BJ (cell line): ENCODE data around the gene CATSPERD. TPM values are rescaled to one million over a fixed set of nuclear protein-coding genes. Genes with fewer than 3 reads are reported as not detected.

ENCODE experiments used
- CTCF ChIA-PET: fragments of 350-600 bp; formaldehyde crosslinking; extraction: SDS; loops from one replicate; lab custom pipeline; 2021; ENCODE audit warnings: antibody characterized with exemption, inconsistent platforms; lab: Yijun Ruan, JAX
- POLR2A ChIA-PET: fragments of 300-600 bp; sonication (Branson Sonifier 250); formaldehyde crosslinking; extraction: SDS; loops from one replicate; lab custom pipeline; 2021; ENCODE audit warnings: antibody characterized with exemption; lab: Charles Lee
- DNase-seq: peaks from one replicate; pipeline ENCODE4 v3.0.0-alpha.2; 2011; ENCODE audit warnings: low read depth
- H3K27me3 ChIP-seq: 2 replicates; pipeline ENCODE4 v1.6.0; 2011; ENCODE audit warnings: low read length; ENCODE audit not compliant: control insufficient read depth, insufficient read depth
- H3K36me3 ChIP-seq: 2 replicates; pipeline ENCODE4 v1.5.1; 2011; ENCODE audit warnings: low read length; ENCODE audit not compliant: control insufficient read depth, insufficient read depth
- H3K4me3 ChIP-seq: 2 replicates; pipeline ENCODE4 v1.5.1; 2011; ENCODE audit warnings: low read depth, mild to moderate bottlenecking, control low read depth, low read length
- CTCF ChIP-seq: IDR thresholded peaks from 2 replicates; pipeline ENCODE4 v1.5.1; 2011; ENCODE audit warnings: low read depth, mild to moderate bottlenecking, control low read depth, inconsistent platforms, low read length, moderate library complexity; ENCODE audit not compliant: insufficient read depth
- polyA plus RNA-seq: library from polyadenylated mRNA; depleted of rRNA; stranded (reverse); fragments of >200 nt; gene quantifications from 2 replicates; pipeline ENCODE4 v1.2.3, GENCODE V29; 2011

CATSPERD gene
- polyA plus RNA-seq, 1 experiment, result not detected

DNA sequence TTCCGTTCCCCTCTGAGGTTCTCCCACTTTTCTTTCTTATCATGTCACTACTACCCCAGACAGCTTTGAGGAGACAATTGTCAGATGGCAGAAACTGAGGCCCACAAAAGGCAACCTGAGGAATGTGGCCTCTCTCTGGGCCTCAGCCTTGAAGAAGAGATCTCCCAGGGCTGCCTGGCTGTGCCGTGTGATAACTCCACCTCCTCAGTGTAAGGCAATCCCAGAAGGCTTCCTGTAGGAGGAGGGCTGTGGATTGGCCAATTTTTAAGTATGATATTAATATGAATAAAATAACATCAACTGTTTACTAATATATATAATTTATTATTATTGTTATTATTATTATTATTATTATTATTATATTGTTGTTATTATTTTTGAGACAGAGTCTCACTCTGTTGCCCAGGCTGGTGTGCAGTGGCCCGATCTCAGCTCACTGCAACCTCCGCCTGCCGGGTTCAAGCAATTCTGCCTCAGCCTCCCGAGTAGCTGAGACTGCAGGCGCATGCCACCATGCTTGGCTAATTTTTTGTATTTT lies 75.0 kb downstream of the CATSPERD start:
- no peak for TF ChIP-seq CTCF
- DNase-seq, result no peak
- CTCF ChIA-PET, result interaction anchor here (0.7 to 8.1 kb wide), 10 partner anchors 8 to 313 kb away, joined by 3 to 57 read pairs (median 4); partner anchors contain the start of gene NRTN
- POLR2A ChIA-PET, result no interaction called here
- Histone ChIP-seq H3K4me3 (no peak overlapping the region), H3K27me3 (no peaks in the 10 kb centered on the region), H3K36me3 (no peaks in the 10 kb centered on the region)

DNA sequence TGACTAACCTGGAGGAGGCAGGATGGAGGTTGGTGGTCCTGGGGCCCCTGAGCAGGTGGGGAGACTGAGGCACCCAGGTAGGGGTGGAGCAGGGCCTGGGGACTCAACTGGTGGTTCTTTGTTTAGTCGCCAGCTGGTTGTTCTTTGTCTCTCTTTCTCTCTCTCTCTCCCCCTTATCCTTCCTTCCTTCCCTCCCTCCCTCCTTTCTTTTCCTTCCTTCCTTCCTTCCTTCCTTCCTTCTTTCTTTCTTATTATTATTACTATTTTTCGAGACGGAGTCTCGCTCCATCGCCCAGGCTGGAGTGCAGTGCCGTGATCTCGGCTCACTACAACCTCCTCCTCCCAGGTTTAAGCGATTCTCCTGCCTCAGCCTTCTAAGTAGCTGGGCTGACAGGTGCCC lies 77.8 kb downstream of the CATSPERD start:
- no peak for TF ChIP-seq CTCF

DNA sequence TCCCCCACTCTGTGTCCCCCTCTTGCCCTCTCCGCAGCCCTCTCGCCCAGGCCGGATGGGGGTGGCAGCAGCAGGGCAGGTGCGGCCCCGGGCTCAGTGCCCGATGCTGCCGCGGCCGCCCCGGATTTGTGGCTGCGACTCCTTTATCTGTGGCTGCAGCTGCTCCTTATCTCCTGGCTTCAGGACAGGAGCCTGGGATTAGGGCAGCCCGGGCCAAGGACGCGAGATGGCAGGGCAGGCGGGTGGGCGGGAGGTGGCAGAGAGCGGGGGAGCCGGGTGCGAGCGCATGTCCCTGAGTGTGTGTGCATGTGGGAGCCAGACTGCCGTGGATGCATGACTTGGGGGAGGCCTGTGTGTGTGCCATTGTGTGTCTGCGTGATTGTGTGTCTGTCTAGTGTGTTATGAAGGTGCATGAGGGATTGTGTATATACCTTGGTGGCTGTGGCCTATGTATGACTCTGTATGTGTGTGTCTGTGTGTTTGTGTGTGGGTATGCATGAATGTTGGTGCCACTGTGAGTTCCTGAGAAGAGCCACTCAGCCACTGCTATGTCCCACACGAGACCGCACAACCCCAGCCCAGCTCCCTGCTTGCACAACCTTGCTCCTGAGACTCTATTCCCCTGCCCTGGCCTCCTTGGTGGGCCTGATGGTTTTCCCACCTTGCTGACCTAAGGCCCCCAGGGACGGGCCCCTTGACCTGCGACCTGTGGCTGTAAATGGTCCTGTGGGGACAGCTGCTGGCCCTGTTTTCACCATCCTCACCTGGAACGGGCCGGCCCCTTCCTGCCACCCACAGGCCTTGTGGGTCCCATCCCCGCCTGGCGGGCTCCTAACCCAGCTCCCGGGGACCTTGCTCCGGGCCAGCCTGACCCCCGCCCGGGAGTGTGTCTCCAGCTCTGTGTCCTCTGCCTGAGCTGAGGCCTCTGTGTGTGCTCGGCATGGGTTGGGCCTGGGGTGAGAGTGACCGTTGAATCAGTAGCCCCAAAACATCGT lies 79.1 kb downstream of the CATSPERD start:
- no peak for DNase-seq
- no peaks in the 10 kb centered on the region for H3K36me3 ChIP-seq
- CTCF ChIA-PET, result interaction anchor here (1.1 kb wide), 1 partner anchor 188 kb away, joined by 3 read pairs; no protein-coding TSS in a partner anchor
- no peak for TF ChIP-seq CTCF
- H3K27me3 ChIP-seq, result peaks cover 6% of the 10 kb centered on the region
- POLR2A ChIA-PET, result no interaction called here
- H3K4me3 ChIP-seq, result no peak overlapping the region

More for the DNA sequence above, 77.8 kb downstream of the CATSPERD start:
- CTCF ChIA-PET, result no interaction called here
- no peak overlapping the region for H3K4me3 ChIP-seq
- no peaks in the 10 kb centered on the region for H3K36me3 ChIP-seq
- H3K27me3 ChIP-seq, result peaks cover 3% of the 10 kb centered on the region; the same call in 1 of the 2 replicates
- DNase-seq, result no peak
- POLR2A ChIA-PET, result no interaction called here

DNA sequence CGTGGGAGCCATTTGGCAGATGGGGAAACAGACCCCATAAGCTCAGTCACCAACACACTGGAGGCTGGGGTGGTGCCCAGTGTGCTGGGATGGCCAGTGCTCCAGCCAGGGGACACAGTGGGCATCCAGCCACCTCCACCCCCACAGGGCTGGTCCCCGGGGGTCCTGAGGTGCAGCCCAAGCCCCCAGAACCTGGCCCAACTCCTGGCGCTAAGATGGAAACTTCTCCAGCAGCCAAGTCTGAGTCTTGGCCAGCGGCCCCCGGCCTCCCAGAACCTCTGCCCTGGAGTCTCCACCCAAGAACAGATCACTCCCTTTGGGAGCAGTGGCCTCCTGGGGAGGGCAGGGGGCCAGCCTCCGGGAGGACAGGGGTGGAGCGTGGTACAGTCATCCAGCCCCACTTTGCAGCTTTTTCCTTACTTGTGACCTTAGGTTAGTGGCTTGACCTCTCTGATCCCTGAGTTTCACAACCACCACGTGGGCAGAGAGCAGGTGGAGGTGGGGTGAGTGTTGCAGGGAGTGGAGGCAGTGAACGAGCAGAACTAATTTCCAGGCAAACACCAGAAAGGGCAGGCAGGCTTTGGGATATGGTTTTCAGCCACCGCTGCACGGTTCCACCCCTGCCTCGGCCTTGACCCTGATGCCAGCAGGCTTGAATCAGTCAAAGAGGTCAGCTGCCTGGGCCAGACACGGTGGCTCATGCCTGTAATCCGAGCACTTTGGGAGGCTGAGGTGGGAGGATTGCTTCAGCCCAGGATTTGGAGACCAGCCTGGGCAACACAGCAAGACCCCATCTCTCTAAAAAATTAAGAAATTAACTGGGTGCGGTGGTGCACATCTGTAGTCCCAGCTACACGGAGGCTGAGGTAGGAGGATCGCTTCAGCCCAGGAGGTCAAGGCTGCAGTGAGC lies 80.2 kb downstream of the CATSPERD start:
- CTCF ChIA-PET, result interaction anchor here (1.1 to 1.5 kb wide), 3 partner anchors 7 to 187 kb away, joined by 3 to 4 read pairs (median 3); no protein-coding TSS in a partner anchor
- no peak overlapping the region for H3K4me3 ChIP-seq
- peaks cover 8% of the 10 kb centered on the region for H3K27me3 ChIP-seq
- no peak for TF ChIP-seq CTCF
- DNase-seq, result no peak
- no peaks in the 10 kb centered on the region for H3K36me3 ChIP-seq
- POLR2A ChIA-PET, result no interaction called here
